Measurements from ENCODE around the gene JAM3. TPM values are rescaled to one million over a fixed set of nuclear protein-coding genes. Genes with fewer than 3 reads are reported as not detected.

The JAM3 gene
- total RNA-seq, 2 donors from 2014 or later = 35.8 to 41.8 TPM

DNA sequence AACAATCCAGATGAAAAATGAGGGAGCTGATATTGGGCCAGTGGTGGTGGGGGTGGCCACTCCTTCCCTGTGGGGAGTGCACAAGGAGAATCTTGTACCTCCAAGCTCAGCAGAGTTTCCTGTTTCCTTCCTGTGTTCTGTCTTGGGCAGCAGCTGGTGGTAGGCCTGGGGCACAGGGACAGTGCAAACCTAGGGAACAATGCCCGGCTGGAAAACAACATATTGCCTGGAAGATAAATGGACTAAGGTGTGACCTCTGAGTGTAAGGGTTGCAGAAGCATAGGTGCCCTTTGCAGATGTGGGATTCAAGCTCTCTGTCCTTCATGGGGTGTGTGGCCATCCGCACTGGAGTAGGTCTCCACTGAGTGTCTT is 5.8 kb upstream of the JAM3 start:
- 90 to 96% methylated on average over 2 of the region's 2 CpGs for WGBS, 2 experiments (ENCODE audit: insufficient coverage in 1 of 2, insufficient read length in 1 of 2)
- H3K36me3 ChIP-seq (ENCODE audit: control insufficient read depth, insufficient read depth, low read length) = no peaks in the 10 kb centered on the region
- H3K4me3 ChIP-seq (ENCODE audit: low read length) = no peak overlapping the region
- TF ChIP-seq, protein P1, sequence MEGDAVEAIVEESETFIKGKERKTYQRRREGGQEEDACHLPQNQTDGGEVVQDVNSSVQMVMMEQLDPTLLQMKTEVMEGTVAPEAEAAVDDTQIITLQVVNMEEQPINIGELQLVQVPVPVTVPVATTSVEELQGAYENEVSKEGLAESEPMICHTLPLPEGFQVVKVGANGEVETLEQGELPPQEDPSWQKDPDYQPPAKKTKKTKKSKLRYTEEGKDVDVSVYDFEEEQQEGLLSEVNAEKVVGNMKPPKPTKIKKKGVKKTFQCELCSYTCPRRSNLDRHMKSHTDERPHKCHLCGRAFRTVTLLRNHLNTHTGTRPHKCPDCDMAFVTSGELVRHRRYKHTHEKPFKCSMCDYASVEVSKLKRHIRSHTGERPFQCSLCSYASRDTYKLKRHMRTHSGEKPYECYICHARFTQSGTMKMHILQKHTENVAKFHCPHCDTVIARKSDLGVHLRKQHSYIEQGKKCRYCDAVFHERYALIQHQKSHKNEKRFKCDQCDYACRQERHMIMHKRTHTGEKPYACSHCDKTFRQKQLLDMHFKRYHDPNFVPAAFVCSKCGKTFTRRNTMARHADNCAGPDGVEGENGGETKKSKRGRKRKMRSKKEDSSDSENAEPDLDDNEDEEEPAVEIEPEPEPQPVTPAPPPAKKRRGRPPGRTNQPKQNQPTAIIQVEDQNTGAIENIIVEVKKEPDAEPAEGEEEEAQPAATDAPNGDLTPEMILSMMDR (conservative IDR thresholded peaks at IDR 0.05) = no peak
- H3K27ac ChIP-seq (ENCODE audit: low read depth, low read length) = no peak overlapping the region
- H3K9ac ChIP-seq (ENCODE audit: extremely low read depth, low read length, poor library complexity, severe bottlenecking) = no peak overlapping the region
- H3K9me3 Mint-ChIP-seq = no peaks in the 10 kb centered on the region
- DNase-seq = no peak
- H3K27me3 Mint-ChIP-seq (ENCODE audit: insufficient read depth) = peaks cover 17% of the 10 kb centered on the region
- H3K9me3 ChIP-seq (ENCODE audit: control insufficient read depth, low read length) = no peaks in the 10 kb centered on the region
- H3K27me3 ChIP-seq (ENCODE audit: control insufficient read depth, insufficient read depth, low read length, poor library complexity, severe bottlenecking) = peaks cover 9% of the 10 kb centered on the region
- peaks cover 3% of the 10 kb centered on the region for H3K4me1 Mint-ChIP-seq
- H3K27ac Mint-ChIP-seq = no peak overlapping the region
- H3K36me3 Mint-ChIP-seq (ENCODE audit: low read depth) = no peaks in the 10 kb centered on the region
- H3K4me1 ChIP-seq (ENCODE audit: control insufficient read depth, insufficient read depth, low read length) = no peaks in the 10 kb centered on the region
- no peak overlapping the region for H3K4me3 Mint-ChIP-seq

DNA sequence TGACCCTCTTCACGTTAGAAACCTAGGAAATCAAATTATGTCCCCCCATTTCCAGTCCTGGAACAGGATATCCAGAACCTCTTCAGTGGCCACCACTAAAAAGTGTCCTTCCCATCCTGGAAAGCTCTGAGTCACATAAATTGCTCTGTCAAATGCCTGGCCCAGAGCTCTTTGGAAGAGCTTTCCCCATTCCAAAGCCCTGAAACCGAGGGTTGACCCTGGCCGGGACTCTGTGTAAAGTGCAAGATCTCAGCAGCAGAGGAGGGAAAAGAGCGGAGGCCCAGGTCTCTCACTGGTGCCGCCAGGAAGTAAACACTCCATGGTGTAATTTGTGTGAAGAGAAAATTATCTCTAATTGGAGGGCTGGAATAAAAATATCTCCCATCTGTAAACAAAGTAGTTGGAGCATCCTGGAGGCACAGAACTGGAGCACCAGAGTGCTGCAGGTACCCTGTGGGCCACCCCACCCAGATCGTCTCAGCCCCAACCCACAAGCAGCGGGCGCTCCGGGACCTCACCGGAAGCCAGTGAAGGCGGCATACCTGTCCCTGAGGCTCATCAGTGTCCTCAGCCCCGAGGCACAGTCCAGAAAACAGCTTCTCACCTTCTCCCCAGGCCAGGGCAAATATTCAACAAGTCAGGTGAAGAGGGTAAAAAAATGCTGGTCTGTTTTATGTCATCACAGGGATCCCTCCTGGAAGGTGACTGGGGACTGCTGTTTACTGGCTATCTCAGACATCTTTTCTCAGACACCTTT is 4.7 kb upstream of the JAM3 start:
- 84 to 93% methylated on average over 7 to 12 of the region's 12 CpGs for WGBS, 2 experiments (ENCODE audit: insufficient coverage in 1 of 2, insufficient read length in 1 of 2)
- TF ChIP-seq, protein P1 (conservative IDR thresholded peaks at IDR 0.05) = no peak
- peaks cover 3% of the 10 kb centered on the region for H3K4me1 Mint-ChIP-seq
- Histone ChIP-seq H3K9ac (ENCODE audit: extremely low read depth, low read length, poor library complexity, severe bottlenecking) (no peak overlapping the region), H3K4me1 (ENCODE audit: control insufficient read depth, insufficient read depth, low read length) (no peaks in the 10 kb centered on the region), H3K9me3 (ENCODE audit: control insufficient read depth, low read length) (no peaks in the 10 kb centered on the region), H3K27ac (ENCODE audit: low read depth, low read length) (no peak overlapping the region), H3K36me3 (ENCODE audit: control insufficient read depth, insufficient read depth, low read length) (no peaks in the 10 kb centered on the region), H3K4me3 (ENCODE audit: low read length) (no peak overlapping the region), H3K27me3 (ENCODE audit: control insufficient read depth, insufficient read depth, low read length, poor library complexity, severe bottlenecking) (peaks cover 9% of the 10 kb centered on the region)
- H3K36me3 Mint-ChIP-seq (ENCODE audit: low read depth) = no peaks in the 10 kb centered on the region
- H3K9me3 Mint-ChIP-seq = no peaks in the 10 kb centered on the region
- no peak overlapping the region for H3K4me3 Mint-ChIP-seq
- H3K27ac Mint-ChIP-seq = no peak overlapping the region
- DNase-seq = no peak
- H3K27me3 Mint-ChIP-seq (ENCODE audit: insufficient read depth) = peaks cover 17% of the 10 kb centered on the region

DNA sequence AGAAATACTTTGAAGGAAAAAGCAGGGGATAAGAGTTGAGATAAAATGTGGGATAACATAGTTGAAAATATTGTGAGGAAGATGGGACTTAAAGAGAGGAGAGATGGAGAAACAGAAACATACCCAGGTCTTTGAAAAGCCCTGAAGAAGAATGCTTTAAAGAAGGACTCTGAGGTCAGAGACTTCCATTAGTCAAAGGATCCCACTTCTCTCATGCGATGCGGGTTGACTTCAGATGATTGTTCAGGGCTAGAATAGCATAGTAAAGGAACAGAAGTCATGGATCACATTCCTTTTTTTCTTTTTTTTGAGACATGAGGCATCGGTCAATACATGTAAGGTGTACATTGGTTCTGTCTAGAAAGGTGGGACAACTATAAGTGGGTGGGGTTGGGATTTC is 3.5 kb upstream of the JAM3 start:
- no peak for DNase-seq
- Histone ChIP-seq H3K4me3 (ENCODE audit: low read length) (no peak overlapping the region), H3K27ac (ENCODE audit: low read depth, low read length) (no peak overlapping the region), H3K36me3 (ENCODE audit: control insufficient read depth, insufficient read depth, low read length) (no peaks in the 10 kb centered on the region), H3K27me3 (ENCODE audit: control insufficient read depth, insufficient read depth, low read length, poor library complexity, severe bottlenecking) (peaks cover 9% of the 10 kb centered on the region), H3K9me3 (ENCODE audit: control insufficient read depth, low read length) (no peaks in the 10 kb centered on the region), H3K4me1 (ENCODE audit: control insufficient read depth, insufficient read depth, low read length) (peaks cover 3% of the 10 kb centered on the region), H3K9ac (ENCODE audit: extremely low read depth, low read length, poor library complexity, severe bottlenecking) (no peak overlapping the region)
- no peak overlapping the region for H3K27ac Mint-ChIP-seq
- 92 to 100% methylated on average over 2 to 3 of the region's 3 CpGs for WGBS, 2 experiments (ENCODE audit: insufficient coverage in 1 of 2, insufficient read length in 1 of 2)
- H3K36me3 Mint-ChIP-seq (ENCODE audit: low read depth) = no peaks in the 10 kb centered on the region
- H3K9me3 Mint-ChIP-seq = no peaks in the 10 kb centered on the region
- peaks cover 8% of the 10 kb centered on the region for H3K4me1 Mint-ChIP-seq
- no peak overlapping the region for H3K4me3 Mint-ChIP-seq
- peaks cover 26% of the 10 kb centered on the region for H3K27me3 Mint-ChIP-seq (ENCODE audit: insufficient read depth)
- TF ChIP-seq, protein P1 (conservative IDR thresholded peaks at IDR 0.05) = no peak

Measured in endodermal cell (in vitro differentiated cells).